Measurements from ENCODE around the gene CD300LG.

CD300LG gene

DNA sequence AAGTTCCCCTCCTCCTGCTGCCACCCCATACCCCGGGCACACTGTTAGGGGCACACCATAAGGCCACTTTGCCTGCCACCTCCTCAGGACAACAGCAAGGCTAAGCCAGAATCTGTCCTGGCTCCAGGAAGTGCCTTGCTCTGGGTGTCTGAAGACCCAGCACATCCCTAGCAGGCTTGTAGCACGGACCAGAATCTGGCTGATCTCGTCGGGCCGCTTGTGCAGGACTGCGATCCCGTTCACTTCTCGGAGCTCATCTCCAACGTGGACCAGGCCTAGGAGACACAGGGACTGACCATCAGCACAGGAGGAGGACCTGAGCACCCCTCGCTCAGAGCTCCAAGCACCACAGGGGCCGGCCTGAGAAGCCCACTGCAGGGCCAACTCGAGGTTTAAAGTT lies 21.4 kb upstream of the CD300LG start:
- FAIRE-seq (no peak), DNase-seq (ENCODE audit: insufficient read length, low spot score) (no peak)
- TF ChIP-seq, protein P1, sequence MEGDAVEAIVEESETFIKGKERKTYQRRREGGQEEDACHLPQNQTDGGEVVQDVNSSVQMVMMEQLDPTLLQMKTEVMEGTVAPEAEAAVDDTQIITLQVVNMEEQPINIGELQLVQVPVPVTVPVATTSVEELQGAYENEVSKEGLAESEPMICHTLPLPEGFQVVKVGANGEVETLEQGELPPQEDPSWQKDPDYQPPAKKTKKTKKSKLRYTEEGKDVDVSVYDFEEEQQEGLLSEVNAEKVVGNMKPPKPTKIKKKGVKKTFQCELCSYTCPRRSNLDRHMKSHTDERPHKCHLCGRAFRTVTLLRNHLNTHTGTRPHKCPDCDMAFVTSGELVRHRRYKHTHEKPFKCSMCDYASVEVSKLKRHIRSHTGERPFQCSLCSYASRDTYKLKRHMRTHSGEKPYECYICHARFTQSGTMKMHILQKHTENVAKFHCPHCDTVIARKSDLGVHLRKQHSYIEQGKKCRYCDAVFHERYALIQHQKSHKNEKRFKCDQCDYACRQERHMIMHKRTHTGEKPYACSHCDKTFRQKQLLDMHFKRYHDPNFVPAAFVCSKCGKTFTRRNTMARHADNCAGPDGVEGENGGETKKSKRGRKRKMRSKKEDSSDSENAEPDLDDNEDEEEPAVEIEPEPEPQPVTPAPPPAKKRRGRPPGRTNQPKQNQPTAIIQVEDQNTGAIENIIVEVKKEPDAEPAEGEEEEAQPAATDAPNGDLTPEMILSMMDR (IDR thresholded peaks at IDR 0.05; ENCODE audit: insufficient read depth, missing control alignments) = no peak

DNA sequence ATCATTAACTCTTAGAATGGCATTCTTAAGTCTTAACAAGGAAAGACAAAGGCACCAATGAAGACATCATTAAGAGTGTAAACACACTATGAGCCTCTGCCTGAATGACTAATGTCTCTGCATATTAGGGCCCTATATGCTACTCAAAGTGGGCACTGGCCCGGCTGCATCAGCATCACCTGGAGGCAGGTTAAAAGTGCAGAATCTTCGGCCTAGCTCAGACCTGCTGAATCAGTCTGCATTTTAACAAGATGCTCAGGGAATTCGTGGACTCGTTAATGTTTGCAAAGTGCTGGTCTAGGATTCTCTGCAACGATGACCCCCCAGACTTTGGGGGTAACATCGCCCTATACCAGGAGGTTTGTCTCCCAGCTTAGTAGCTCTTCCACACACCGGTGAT lies 20.8 kb upstream of the CD300LG start:
- FAIRE-seq (no peak), DNase-seq (ENCODE audit: insufficient read length, low spot score) (no peak)
- TF ChIP-seq, protein P1 (IDR thresholded peaks at IDR 0.05; ENCODE audit: insufficient read depth, missing control alignments) = no peak

DNA sequence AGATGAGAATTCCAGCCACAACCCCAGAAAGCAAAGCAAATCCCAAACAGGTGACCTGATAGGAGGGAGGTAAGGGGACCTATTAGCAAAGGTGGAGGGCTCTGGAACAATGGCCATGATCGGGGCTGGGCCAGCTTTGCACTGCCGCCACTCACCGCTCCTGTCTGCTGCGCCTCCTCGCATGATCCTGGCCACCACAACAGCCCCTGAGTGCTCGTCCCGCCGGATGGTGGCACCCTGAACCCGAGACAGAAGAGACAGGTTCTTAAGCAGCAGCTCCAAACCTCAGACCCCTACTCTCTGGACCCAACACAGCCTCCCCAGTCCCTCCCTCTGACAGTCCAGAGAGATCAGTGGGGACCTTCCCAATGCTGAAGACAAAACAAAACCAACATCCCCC lies 19.4 kb upstream of the CD300LG start:
- TF ChIP-seq, protein P1 (IDR thresholded peaks at IDR 0.05; ENCODE audit: insufficient read depth, missing control alignments) = no peak
- DNase-seq (ENCODE audit: insufficient read length, low spot score) = no peak
- no peak for FAIRE-seq

DNA sequence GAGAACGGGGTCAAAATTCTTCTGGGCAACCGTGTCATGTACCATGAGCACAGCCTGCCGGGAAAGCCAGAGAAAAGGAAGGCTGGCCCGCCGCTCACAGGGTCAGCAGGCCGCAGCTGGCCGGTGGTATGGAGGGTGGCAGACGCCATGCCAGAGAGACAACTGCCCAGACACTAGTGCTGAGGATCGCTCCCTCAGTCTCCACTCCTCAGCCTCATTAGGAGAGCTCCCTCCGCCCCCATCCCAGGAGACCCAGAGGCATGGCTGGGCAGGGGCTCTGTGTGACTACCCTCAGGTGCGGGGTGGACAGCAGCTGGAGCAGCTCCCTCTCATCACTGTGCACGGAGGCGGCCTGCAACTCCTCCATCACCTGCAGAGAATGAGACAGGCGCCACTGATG lies 17.2 kb upstream of the CD300LG start:
- DNase-seq (ENCODE audit: insufficient read length, low spot score) (no peak), FAIRE-seq (no peak)
- TF ChIP-seq, protein P1 (IDR thresholded peaks at IDR 0.05; ENCODE audit: insufficient read depth, missing control alignments) = no peak

DNA sequence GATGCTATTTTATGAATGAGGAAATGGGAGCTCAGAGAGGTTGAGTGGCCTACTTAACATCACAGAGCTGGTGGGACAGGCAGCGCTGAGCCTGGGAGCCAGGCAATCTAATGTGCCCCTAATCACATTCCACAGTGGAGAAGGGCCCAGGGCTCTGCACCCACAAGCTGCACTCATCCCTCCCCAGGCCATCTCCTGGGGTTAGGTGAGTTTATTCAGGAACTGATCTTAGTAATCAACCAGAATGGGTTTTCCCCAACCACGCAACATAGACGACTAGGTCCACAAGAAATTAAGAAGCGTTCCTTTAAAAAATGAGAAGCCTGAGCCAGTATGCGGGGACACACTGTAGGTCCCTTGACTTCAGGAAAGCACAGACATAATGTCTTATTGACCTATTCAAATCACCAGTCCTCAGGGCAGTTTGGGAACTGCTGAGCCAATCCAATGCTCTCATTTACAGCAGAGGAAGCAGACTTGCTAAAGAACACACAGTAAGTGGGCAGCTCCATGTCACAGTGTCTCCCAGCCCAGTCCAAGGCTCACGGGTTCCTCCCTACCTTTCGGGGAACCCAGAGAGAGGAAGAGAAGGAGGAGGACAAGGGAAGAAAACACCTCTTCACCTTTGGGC lies 16.4 kb upstream of the CD300LG start:
- DNase-seq (ENCODE audit: insufficient read length, low spot score) = no peak
- FAIRE-seq = no peak
- TF ChIP-seq, protein P1 (IDR thresholded peaks at IDR 0.05; ENCODE audit: insufficient read depth, missing control alignments) = no peak

DNA sequence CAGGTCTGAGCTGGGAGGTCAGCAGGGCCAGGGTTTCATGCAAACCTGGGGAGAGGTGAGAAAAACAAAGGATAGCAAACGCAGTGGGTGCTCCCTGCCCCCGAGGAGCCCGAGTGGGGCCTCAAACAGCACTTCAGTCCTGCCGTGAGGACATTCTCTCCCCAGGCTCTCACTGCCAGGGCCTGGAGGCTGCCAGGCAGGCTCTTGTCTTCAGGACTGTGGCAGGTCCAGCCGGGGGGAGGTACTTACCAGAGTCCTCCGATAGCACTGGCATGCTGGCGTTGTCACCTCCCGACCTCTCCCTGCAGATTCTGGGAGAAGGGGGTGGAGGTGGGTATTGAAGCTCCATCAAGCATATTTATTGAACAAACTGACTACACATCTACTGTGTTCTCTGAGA lies 15.3 kb upstream of the CD300LG start:
- FAIRE-seq (no peak), DNase-seq (ENCODE audit: insufficient read length, low spot score) (no peak)
- TF ChIP-seq, protein P1 (IDR thresholded peaks at IDR 0.05; ENCODE audit: insufficient read depth, missing control alignments) = no peak

DNA sequence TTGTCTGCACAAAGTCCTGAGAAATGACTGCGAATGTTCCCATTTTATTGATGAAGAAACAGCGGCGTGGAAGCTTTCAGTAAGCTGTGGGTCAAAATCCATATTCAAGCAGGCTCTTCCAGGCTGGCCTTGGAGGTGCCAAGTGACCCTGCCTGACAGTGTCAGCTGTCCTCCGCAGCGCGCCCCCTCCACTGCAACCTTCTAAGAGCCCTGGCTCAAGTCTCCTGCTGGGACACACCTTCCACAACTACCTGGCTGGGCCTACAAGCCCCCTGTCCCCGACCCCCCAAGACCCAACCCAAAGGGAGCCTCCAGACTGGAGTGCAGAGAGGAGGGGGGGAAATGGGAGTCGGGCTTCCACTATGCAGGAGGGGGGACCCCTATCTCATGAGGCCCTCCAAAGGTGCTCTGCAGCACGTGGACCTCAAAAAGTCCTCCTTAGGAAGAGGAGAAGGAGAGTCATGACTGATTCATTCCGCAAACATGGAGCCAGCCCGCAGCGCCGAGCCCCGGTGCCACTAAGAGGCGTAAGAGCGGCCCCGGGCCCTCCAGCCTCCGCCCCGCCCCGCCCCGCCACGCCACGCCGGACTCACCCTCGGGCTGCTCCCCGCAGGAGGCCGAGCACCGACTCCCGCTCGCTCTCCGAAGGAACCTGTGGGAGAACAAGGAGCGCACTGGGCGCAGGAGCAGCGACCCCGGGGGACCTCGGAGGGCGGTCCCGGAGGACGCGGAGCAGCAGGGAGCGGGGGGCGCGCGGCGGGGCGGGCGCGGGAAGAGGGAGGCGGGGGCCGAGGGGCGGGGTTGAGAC lies 14.6 kb upstream of the CD300LG start:
- DNase-seq (ENCODE audit: insufficient read length, low spot score) (peak; percentile 72), FAIRE-seq (no peak)
- TF ChIP-seq, protein P1 (IDR thresholded peaks at IDR 0.05; ENCODE audit: insufficient read depth, missing control alignments) = no peak
